K562 (cell line): Measurements from ENCODE around the gene EYA3. TPM values are rescaled to one million over a fixed set of nuclear protein-coding genes. Genes with fewer than 3 reads are reported as not detected.
A peak's percentile ranks its signal among the peaks of the same experiment; 100 is the strongest.

Experiments used
- ATAC-seq: fragments of 200-7000 bp; cut with Tn5 transposase; 3 replicates; pipeline ENCODE4 v1.9.1; 2020; ENCODE audit warnings: moderate library complexity
- BruUV-seq: library from RNA; stranded (reverse); fragments of 400-500 nt; replicated peaks from 2 replicates; lab custom pipeline; 2021; lab: Mats Ljungman, UMichigan
- CTCF ChIA-PET: fragments of 300-600 bp; formaldehyde crosslinking; extraction: SDS; loops from one replicate; lab custom pipeline; 2021; ENCODE audit warnings: low intra/inter-chr PET ratio; lab: Yijun Ruan, JAX
- POLR2A ChIA-PET: fragments of 300-600, 350-650 bp; sonication (Branson Sonifier 250); formaldehyde crosslinking; extraction: SDS; loops from one replicate; lab custom pipeline; 2021; ENCODE audit warnings: antibody characterized with exemption, inconsistent platforms; lab: Yijun Ruan, JAX
- DNase-seq, 4 experiments: peaks; one replicate each; pipeline versions ENCODE4 v3.0.0 to v3.0.0-alpha.2; 2011 to 2018; ENCODE audit warnings: low spot score in 3 of 4, mixed read lengths in 3 of 4; ENCODE audit errors: extremely low read depth in 1 of 4
- FAIRE-seq: peaks from 2 replicates; lab custom pipeline; 2011; peaks lifted over from hg19 to GRCh38; lab: Jason Lieb, UNC
- H2AFZ ChIP-seq: 2 replicates; pipeline ENCODE4 v1.6.0; 2011; ENCODE audit warnings: low read depth, low read length, control low read depth, inconsistent platforms
- H3K27ac ChIP-seq: fragments of 200-600 bp; 3 replicates; pipeline ENCODE4 v1.8.0; 2011; ENCODE audit warnings: low read depth, mild to moderate bottlenecking, control low read depth, inconsistent platforms, low read length, moderate library complexity, mixed read lengths; ENCODE audit errors: extremely low read depth
- H3K27me3 ChIP-seq, 2 experiments: fragments of 300-600 bp in 1 of 2; 2 replicates in 1 of 2; 3 replicates in 1 of 2; pipeline versions ENCODE4 v1.6.0 to v1.8.0; 2011; ENCODE audit warnings: inconsistent platforms in 2 of 2, low read length in 2 of 2, mild to moderate bottlenecking in 1 of 2, mixed read lengths in 1 of 2, moderate library complexity in 1 of 2; ENCODE audit not compliant: control insufficient read depth in 2 of 2, insufficient read depth in 2 of 2
- H3K36me3 ChIP-seq: fragments of 300-600 bp; 3 replicates; pipeline ENCODE4 v1.8.0; 2011; ENCODE audit warnings: mild to moderate bottlenecking, low read length, inconsistent platforms; ENCODE audit not compliant: control insufficient read depth, insufficient read depth
- H3K4me1 ChIP-seq, 2 experiments: fragments of 200-600 bp in 1 of 2; replicated peaks in 1 of 2; 2 replicates in 1 of 2; 3 replicates in 1 of 2; pipeline versions ENCODE4 v1.5.1 to v1.8.0; 2011; ENCODE audit warnings: inconsistent platforms in 2 of 2, low read length in 2 of 2, mild to moderate bottlenecking in 1 of 2, mixed read lengths in 1 of 2, moderate library complexity in 1 of 2; ENCODE audit not compliant: control insufficient read depth in 2 of 2, insufficient read depth in 2 of 2
- H3K4me2 ChIP-seq: 2 replicates; pipeline ENCODE4 v1.6.1; 2011; ENCODE audit warnings: low read length, control low read depth, inconsistent platforms, mixed read lengths; ENCODE audit not compliant: insufficient read depth
- H3K4me3 ChIP-seq: fragments of 200-600 bp; sonication (generic), shearing (Covaris generic); 2 replicates; pipeline ENCODE4 v1.5.1; 2016; ENCODE audit warnings: control low read depth, inconsistent platforms
- H3K79me2 ChIP-seq: fragments of 200-600 bp; 3 replicates; pipeline ENCODE4 v1.8.0; 2011; ENCODE audit warnings: low read length, inconsistent platforms; ENCODE audit not compliant: control insufficient read depth, insufficient read depth
- H3K9ac ChIP-seq, 2 experiments: 2 replicates each; pipeline versions ENCODE4 v1.6.0 to v1.6.1; 2011; ENCODE audit warnings: low read depth in 2 of 2, low read length in 2 of 2, control low read depth in 1 of 2, inconsistent platforms in 1 of 2, mild to moderate bottlenecking in 1 of 2, mixed read lengths in 1 of 2; ENCODE audit not compliant: insufficient read depth in 1 of 2
- H3K9me1 ChIP-seq: one replicate; pipeline ENCODE4 v1.6.0; 2011; ENCODE audit warnings: inconsistent platforms, mild to moderate bottlenecking, low read length, moderate library complexity; ENCODE audit not compliant: control insufficient read depth, insufficient read depth
- H3K9me3 ChIP-seq: replicated peaks from 2 replicates; pipeline ENCODE4 v1.5.1; 2011; ENCODE audit warnings: low read depth, low read length, inconsistent platforms; ENCODE audit not compliant: control insufficient read depth, insufficient read depth
- H4K20me1 ChIP-seq: replicated peaks from 2 replicates; pipeline ENCODE4 v1.6.1; 2011; ENCODE audit warnings: low read length, inconsistent platforms, mixed read lengths; ENCODE audit not compliant: control insufficient read depth, insufficient read depth
- ARID3A ChIP-seq: IDR thresholded peaks from 2 replicates; pipeline ENCODE4 v1.6.1; 2012; ENCODE audit warnings: low read depth, low read length, improper control_type of control experiment, borderline replicate concordance
- CTCFL ChIP-seq: IDR thresholded peaks from 2 replicates; pipeline ENCODE4 v1.6.1; 2011; ENCODE audit warnings: borderline replicate concordance, low read depth, mild to moderate bottlenecking, moderate library complexity, low read length; ENCODE audit not compliant: insufficient read depth, poor library complexity, severe bottlenecking
- DEAF1 ChIP-seq: fragments of 450-650 bp; formaldehyde crosslinking; IDR thresholded peaks from 2 replicates; pipeline ENCODE4 v1.4.0; 2020; ENCODE audit warnings: mild to moderate bottlenecking, moderate library complexity
- NONO ChIP-seq, 2 experiments: fragments of 200-400 bp in 1 of 2; fragments of 450-650 bp in 1 of 2; formaldehyde crosslinking in 1 of 2; IDR thresholded peaks; 2 replicates each; pipeline ENCODE4 v1.6.1; 2017; ENCODE audit warnings: low read depth in 2 of 2, mild to moderate bottlenecking in 2 of 2, moderate library complexity in 2 of 2, low read length in 1 of 2
- RBM25 ChIP-seq: fragments of 200-400 bp; formaldehyde crosslinking; IDR thresholded peaks from 2 replicates; pipeline ENCODE4 v1.6.1; 2018; ENCODE audit warnings: low read length, low read depth, moderate library complexity; ENCODE audit not compliant: severe bottlenecking
- ZNF766 ChIP-seq: fragments of 200-800 bp; sonication (Bioruptor generic); conservative IDR thresholded peaks from 2 replicates; pipeline ENCODE4 v1.6.1; 2016; ENCODE audit warnings: missing genetic modification characterization, missing compliant biosample characterization
- WGBS: fragments of 100-300 bp; shearing (Covaris generic); methylation state at CpG from one replicate; pipeline ENCODE4 v1.1.6; 2016; ENCODE audit warnings: low coverage, mixed read lengths; ENCODE audit not compliant: insufficient coverage; ENCODE audit errors: missing lambda C conversion rate; 5-methylcytosine and 5-hydroxymethylcytosine counted together
- in situ Hi-C: fragments of 300-500 bp; cut with MboI; formaldehyde crosslinking; loops from 4 replicates; pipeline ENCODE4 v1.15.0; 2018; ENCODE audit warnings: inconsistent platforms, mixed read lengths
- intact Hi-C: fragments of 100-400 bp; cut with micrococcal nuclease; formaldehyde crosslinking; loops from 2 replicates; pipeline ENCODE4 v1.14.2; 2022
- polyA plus RNA-seq, 8 experiments: library from polyadenylated mRNA; depleted of rRNA in 4 of 8; stranded (reverse) in 5 of 8; unstranded in 3 of 8; fragments of >200 nt; fragmentation: Nextera tagmentation in 2 of 8; fragmentation: Illumina TruSeq in 1 of 8; extraction: Ambion mirVana in 2 of 8; extraction: Trizol in 1 of 8; gene quantifications; 2 replicates each; pipeline versions ENCODE4 v1.2.1 to v1.2.3, GENCODE V29; 2011 to 2014; ENCODE audit warnings: inconsistent platforms in 1 of 8, missing spikeins in 1 of 8
- total RNA-seq, 7 experiments: library from RNA; depleted of rRNA in 6 of 7; stranded (reverse); fragments of >200 nt in 6 of 7; fragmentation: Illumina TruSeq in 2 of 7; extraction: Trizol in 2 of 7; gene quantifications; 2 replicates each; pipeline versions ENCODE4 v1.2.1 to v1.2.3, GENCODE V29; 2011 to 2021; ENCODE audit warnings: low replicate concordance in 1 of 7

Gene EYA3
- total and polyA plus RNA-seq, 9 of the 15 experiments (the other 6 are each of a cell fraction or from before 2014, with no cell fraction given): 21.7 to 64.0 (median 43.6) TPM

- ATAC-seq (no peak), FAIRE-seq (no peak), DNase-seq (no peak)
- H3K27ac ChIP-seq: no peak overlapping the region
- CTCF ChIA-PET: interaction anchor here (0.6 to 2.5 kb wide), 2 partner anchors 14 to 39 kb away, joined by 4 to 11 read pairs; no protein-coding TSS in a partner anchor
- in situ Hi-C loops (no loop called here), intact Hi-C loops (loop anchor here (1.0 to 2.0 kb wide), 2 partner anchors 38 to 146 kb away; no protein-coding TSS in a partner anchor)
- H3K4me2 ChIP-seq: no peak overlapping the region
- H3K4me3 ChIP-seq: no peak overlapping the region
- POLR2A ChIA-PET: interaction anchor here (0.6 to 1.1 kb wide), 6 partner anchors 9 to 703 kb away, joined by 3 to 7 read pairs (median 3); no protein-coding TSS in a partner anchor
- peak overlapping the region in 1 of 2 experiments; percentile 2; a peak in 1 of 4 replicates for H3K9ac ChIP-seq
- H3K79me2 ChIP-seq: no peaks in the 10 kb centered on the region
- no peaks in the 10 kb centered on the region for H3K9me3 ChIP-seq
- peaks cover 13 to 18% of the 10 kb centered on the region in 2 experiments; a peak in 4 of 5 replicates for H3K4me1 ChIP-seq
- H3K36me3 ChIP-seq: no peaks in the 10 kb centered on the region
- BruUV-seq: no TSS peak
- no peaks in the 10 kb centered on the region for H4K20me1 ChIP-seq
- TF ChIP-seq RBM25 (peak; percentile 41), NONO (IDR thresholded peaks at IDR 0.05; ENCODE audit: low read depth in 2 of 2, low read length in 1 of 2) (no peak)
- H3K9me1 ChIP-seq: no peaks in the 10 kb centered on the region
- H3K27me3 ChIP-seq: no peaks in the 10 kb centered on the region
- WGBS: 67% methylated on average over 9 of the region's 9 CpGs
- H2AFZ ChIP-seq: peak overlapping the region; percentile 75
These were observed 147.4 kb downstream of the EYA3 start for GRCh38 chr1:27940870-27941560.

- H3K27me3 ChIP-seq: no peaks in the 10 kb centered on the region
- no TSS peak for BruUV-seq
- CTCF ChIA-PET: interaction anchor here (0.6 to 2.5 kb wide), 2 partner anchors 15 to 40 kb away, joined by 4 to 11 read pairs; no protein-coding TSS in a partner anchor
- ATAC-seq (peak; percentile 76), FAIRE-seq (peak; percentile 29), DNase-seq (peak; percentile 74 to 83 (median 80))
- no peak overlapping the region for H3K4me2 ChIP-seq
- no peak overlapping the region for H3K9ac ChIP-seq
- peaks cover 15 to 18% of the 10 kb centered on the region in 2 experiments for H3K4me1 ChIP-seq
- intact Hi-C loops (loop anchor here (1.0 to 2.0 kb wide), 2 partner anchors 39 to 147 kb away; no protein-coding TSS in a partner anchor), in situ Hi-C loops (no loop called here)
- H3K9me1 ChIP-seq: no peaks in the 10 kb centered on the region
- H4K20me1 ChIP-seq: no peaks in the 10 kb centered on the region
- WGBS: 12% methylated on average over 6 of the region's 6 CpGs
- POLR2A ChIA-PET: interaction anchor here (0.7 to 1.1 kb wide), 3 partner anchors 9 to 704 kb away, joined by 3 to 7 read pairs (median 4); no protein-coding TSS in a partner anchor
- no peak overlapping the region for H3K27ac ChIP-seq
- no peak overlapping the region for H3K4me3 ChIP-seq
- H3K9me3 ChIP-seq: no peaks in the 10 kb centered on the region
- no peaks in the 10 kb centered on the region for H3K36me3 ChIP-seq
- H2AFZ ChIP-seq: peak overlapping the region; percentile 75
- no peaks in the 10 kb centered on the region for H3K79me2 ChIP-seq
- TF ChIP-seq ZNF766 (no peak), CTCFL (peak; percentile 28), ARID3A (0 out of 2 replicates have a peak, but pooled peaks have one; percentile 35), DEAF1 (no peak)
These were observed 148.1 kb downstream of the EYA3 start for GRCh38 chr1:27940297-27940696.
